ENCODE data around the gene SENP5.

The SENP5 gene

GRCh38 chr3:196966526-196967401 is 99.0 kb downstream of the SENP5 start:
- Mint-ChIP-seq H3K9me3 (peaks cover 10% of the 10 kb centered on the region), H3K4me3 (peak overlapping the region; percentile 16), H3K27ac (no peak overlapping the region)

GRCh38 chr3:196967412-196968232 is 99.9 kb downstream of the SENP5 start:
- Mint-ChIP-seq H3K27me3 (peaks cover 7% of the 10 kb centered on the region), H3K4me1 (peaks cover 51% of the 10 kb centered on the region), H3K36me3 (peaks cover 23% of the 10 kb centered on the region), H3K9me3 (peaks cover 10% of the 10 kb centered on the region), H3K4me3 (peak overlapping the region; percentile 63), H3K27ac (no peak overlapping the region)
- no peak for ATAC-seq

More at GRCh38 chr3:196966526-196967401, 99.0 kb downstream of the SENP5 start:
- H3K36me3 Mint-ChIP-seq: peaks cover 23% of the 10 kb centered on the region
- ATAC-seq: no peak
- peaks cover 7% of the 10 kb centered on the region for H3K27me3 Mint-ChIP-seq
- H3K4me1 Mint-ChIP-seq: peaks cover 60% of the 10 kb centered on the region

- peak within 1 kb of the TSS; percentile 46 for H3K27ac Mint-ChIP-seq
- peaks cover 7% of the 10 kb centered on the region for H3K27me3 Mint-ChIP-seq
- peaks cover 43% of the 10 kb centered on the region for H3K4me1 Mint-ChIP-seq
- ATAC-seq: peak; percentile 81
- H3K9me3 Mint-ChIP-seq: peaks cover 10% of the 10 kb centered on the region
- peaks cover 23% of the 10 kb centered on the region for H3K36me3 Mint-ChIP-seq
- H3K4me3 Mint-ChIP-seq: peak within 1 kb of the TSS; percentile 82
Observed at GRCh38 chr3:196968233-196969133, 100.8 kb downstream of the SENP5 start, which contains the start of gene PIGZ. Gene PIGZ (minus strand): TSS chr3:196968833. CDS start chr3:196952031, 16,802 bp downstream.

DNA sequence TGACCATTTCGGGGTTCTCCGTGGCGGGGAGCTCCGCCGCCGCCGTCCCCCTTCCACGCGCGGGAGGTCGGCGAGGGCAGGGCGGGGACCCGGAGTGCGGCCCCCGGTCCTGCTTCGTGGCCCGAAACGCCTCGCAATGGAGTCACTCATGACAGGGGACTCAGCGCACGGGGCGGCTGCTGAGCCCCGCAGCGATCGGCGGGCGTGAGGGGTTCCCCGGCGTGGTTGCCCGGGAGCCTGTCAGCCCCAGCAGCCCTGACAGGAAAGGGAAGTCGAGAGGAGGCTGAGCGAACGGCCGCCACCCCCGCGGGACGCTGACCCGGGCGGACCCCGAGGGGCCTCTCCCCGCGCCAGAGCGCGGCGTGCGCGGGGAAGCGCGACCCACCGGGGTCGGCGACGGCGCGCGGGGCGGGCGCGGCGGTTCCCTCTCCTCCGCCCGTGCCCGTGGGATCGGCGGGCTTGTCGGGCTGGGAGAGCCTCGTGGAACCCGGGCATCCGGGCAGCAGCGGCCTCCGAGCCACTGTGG is 101.5 kb downstream of the SENP5 start:
- Mint-ChIP-seq H3K27ac (peak overlapping the region; percentile 46), H3K4me3 (peak overlapping the region; percentile 82), H3K4me1 (peaks cover 41% of the 10 kb centered on the region), H3K9me3 (peaks cover 10% of the 10 kb centered on the region), H3K27me3 (peaks cover 7% of the 10 kb centered on the region), H3K36me3 (peaks cover 23% of the 10 kb centered on the region)
- ATAC-seq: peak; percentile 68

GRCh38 chr3:196969660-196970546 is 102.2 kb downstream of the SENP5 start:
- Mint-ChIP-seq H3K4me3 (peak overlapping the region; percentile 75), H3K27me3 (peaks cover 13% of the 10 kb centered on the region), H3K27ac (peak overlapping the region; percentile 66), H3K4me1 (peaks cover 36% of the 10 kb centered on the region), H3K9me3 (peaks cover 10% of the 10 kb centered on the region), H3K36me3 (peaks cover 21% of the 10 kb centered on the region)
- ATAC-seq: peak; percentile 81

- Mint-ChIP-seq H3K4me3 (peak overlapping the region; percentile 75), H3K27ac (peak overlapping the region; percentile 66), H3K27me3 (peaks cover 21% of the 10 kb centered on the region), H3K4me1 (peaks cover 28% of the 10 kb centered on the region), H3K9me3 (peaks cover 6% of the 10 kb centered on the region), H3K36me3 (peaks cover 14% of the 10 kb centered on the region)
- ATAC-seq: peak; percentile 10
Observed at GRCh38 chr3:196970547-196971093, 102.9 kb downstream of the SENP5 start.

DNA sequence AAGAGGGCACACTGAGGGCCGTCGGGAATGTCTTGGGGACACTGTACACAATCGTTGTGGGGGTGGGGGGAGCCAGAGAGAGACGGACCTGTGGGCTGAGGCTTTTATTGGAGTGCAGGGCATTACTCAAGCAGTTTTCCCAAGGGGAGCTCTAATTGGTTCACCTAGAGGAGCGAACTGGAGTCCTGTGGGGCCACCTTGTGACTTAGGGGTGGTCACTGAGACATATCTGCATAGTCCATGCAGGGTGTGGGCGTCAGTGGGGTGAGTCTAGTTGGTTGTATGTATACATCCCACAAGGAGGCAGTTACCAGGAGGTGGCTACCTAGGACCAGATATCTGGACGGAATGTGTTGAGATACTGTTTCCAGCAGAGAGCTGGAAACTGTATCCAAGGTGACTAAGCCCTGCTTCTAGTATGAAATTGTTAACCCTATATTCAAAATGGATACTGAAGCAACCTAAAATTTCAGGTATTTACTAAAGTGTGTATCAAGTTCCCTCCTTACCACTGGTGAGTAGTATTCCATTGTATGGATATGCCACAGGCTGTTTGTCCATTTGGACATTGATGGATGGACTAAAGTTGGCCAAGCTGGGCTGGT is 103.5 kb downstream of the SENP5 start:
- Mint-ChIP-seq H3K36me3 (peaks cover 8% of the 10 kb centered on the region), H3K9me3 (peaks cover 1% of the 10 kb centered on the region), H3K27me3 (peaks cover 25% of the 10 kb centered on the region), H3K4me1 (peaks cover 24% of the 10 kb centered on the region), H3K4me3 (peak overlapping the region; percentile 75), H3K27ac (peak overlapping the region; percentile 66)
- ATAC-seq: no peak

DNA sequence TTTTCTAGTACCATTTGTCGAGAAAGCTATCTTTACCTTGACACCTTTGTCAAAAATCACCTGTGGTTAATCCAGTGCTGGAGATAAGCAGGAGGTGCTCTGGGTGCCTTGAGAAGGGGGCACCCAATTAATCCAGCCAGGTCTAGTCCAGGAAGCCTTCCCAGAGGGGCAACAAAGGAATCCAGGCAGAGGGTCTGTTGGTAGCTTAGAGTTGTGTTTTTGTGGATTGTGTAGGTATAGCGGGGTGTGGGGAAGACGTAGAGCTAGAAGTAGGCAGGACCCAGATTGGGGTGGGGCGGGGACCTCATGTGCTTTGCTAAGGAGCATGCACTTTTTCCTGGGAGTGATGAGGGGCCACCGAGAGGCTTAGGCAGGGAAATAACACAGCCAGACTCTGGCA is 106.9 kb downstream of the SENP5 start:
- Mint-ChIP-seq H3K4me1 (peaks cover 20% of the 10 kb centered on the region), H3K36me3 (no peaks in the 10 kb centered on the region), H3K9me3 (no peaks in the 10 kb centered on the region), H3K27me3 (peaks cover 41% of the 10 kb centered on the region), H3K4me3 (no peak overlapping the region), H3K27ac (no peak overlapping the region)
- no peak for ATAC-seq

- no peaks in the 10 kb centered on the region for H3K9me3 Mint-ChIP-seq
- H3K4me1 Mint-ChIP-seq: peaks cover 16% of the 10 kb centered on the region
- no peak overlapping the region for H3K27ac Mint-ChIP-seq
- no peaks in the 10 kb centered on the region for H3K36me3 Mint-ChIP-seq
- peaks cover 48% of the 10 kb centered on the region for H3K27me3 Mint-ChIP-seq
- H3K4me3 Mint-ChIP-seq: no peak overlapping the region
- no peak for ATAC-seq
Observed at GRCh38 chr3:196975349-196975748, 107.6 kb downstream of the SENP5 start.

GRCh38 chr3:196976941-196977340 is 109.2 kb downstream of the SENP5 start:
- Mint-ChIP-seq H3K27ac (no peak overlapping the region), H3K4me3 (no peak overlapping the region), H3K36me3 (no peaks in the 10 kb centered on the region), H3K4me1 (peaks cover 14% of the 10 kb centered on the region), H3K27me3 (peaks cover 57% of the 10 kb centered on the region), H3K9me3 (no peaks in the 10 kb centered on the region)
- no peak for ATAC-seq

- peaks cover 5% of the 10 kb centered on the region for H3K36me3 Mint-ChIP-seq
- no peak overlapping the region for H3K4me3 Mint-ChIP-seq
- ATAC-seq: no peak
- no peak overlapping the region for H3K27ac Mint-ChIP-seq
- peaks cover 58% of the 10 kb centered on the region for H3K27me3 Mint-ChIP-seq
- H3K9me3 Mint-ChIP-seq: peaks cover 9% of the 10 kb centered on the region
- peaks cover 14% of the 10 kb centered on the region for H3K4me1 Mint-ChIP-seq
Observed at GRCh38 chr3:196979545-196979944, 111.8 kb downstream of the SENP5 start.

DNA sequence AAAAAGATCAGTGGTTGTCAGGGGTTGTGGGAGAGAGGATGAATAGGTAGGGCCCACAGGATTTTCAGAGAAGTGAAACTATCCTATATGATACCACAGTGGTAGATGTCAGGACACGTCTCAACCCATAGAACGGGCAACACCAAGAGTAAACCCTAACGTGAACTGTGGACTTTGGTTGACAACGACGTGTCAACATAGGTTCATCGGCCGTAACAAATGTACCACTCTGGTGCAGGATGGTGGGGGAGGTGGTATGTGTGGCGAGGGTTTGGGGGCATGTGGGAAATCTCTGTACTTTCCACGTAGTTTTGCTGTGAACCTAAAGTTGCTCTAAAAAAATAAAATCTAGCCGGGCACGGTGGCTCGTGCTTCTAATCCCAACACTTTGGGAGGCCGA is 113.9 kb downstream of the SENP5 start:
- Mint-ChIP-seq H3K4me1 (peaks cover 14% of the 10 kb centered on the region), H3K27me3 (peaks cover 50% of the 10 kb centered on the region), H3K27ac (no peak overlapping the region), H3K9me3 (peaks cover 9% of the 10 kb centered on the region), H3K36me3 (peaks cover 5% of the 10 kb centered on the region), H3K4me3 (no peak overlapping the region)
- peak; percentile 36 for ATAC-seq

DNA sequence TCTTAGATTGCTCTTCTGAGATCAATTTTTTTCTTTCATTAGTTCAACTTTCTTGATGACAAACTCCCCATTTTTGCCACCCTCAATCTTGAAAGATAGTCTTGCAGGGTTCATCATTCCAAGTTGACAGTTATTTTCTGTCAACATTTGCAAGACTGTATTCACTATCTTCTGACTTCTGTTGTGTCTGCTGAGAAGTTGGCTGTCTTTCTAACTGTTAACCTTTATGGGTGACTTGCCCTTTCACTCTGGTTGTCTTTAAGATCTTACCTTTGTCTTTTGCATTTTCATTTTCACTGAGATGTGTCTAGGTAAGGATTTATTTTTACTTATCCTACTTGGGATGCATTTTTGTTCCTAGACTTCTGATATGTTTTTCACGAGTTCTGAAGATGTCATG is 115.5 kb downstream of the SENP5 start:
- peaks cover 14% of the 10 kb centered on the region for H3K4me1 Mint-ChIP-seq
- H3K36me3 Mint-ChIP-seq: peaks cover 5% of the 10 kb centered on the region
- peaks cover 9% of the 10 kb centered on the region for H3K9me3 Mint-ChIP-seq
- H3K27me3 Mint-ChIP-seq: peaks cover 52% of the 10 kb centered on the region
- no peak overlapping the region for H3K27ac Mint-ChIP-seq
- no peak for ATAC-seq
- H3K4me3 Mint-ChIP-seq: no peak overlapping the region
